Measurements from ENCODE around the gene GTF2A2.

DNA sequence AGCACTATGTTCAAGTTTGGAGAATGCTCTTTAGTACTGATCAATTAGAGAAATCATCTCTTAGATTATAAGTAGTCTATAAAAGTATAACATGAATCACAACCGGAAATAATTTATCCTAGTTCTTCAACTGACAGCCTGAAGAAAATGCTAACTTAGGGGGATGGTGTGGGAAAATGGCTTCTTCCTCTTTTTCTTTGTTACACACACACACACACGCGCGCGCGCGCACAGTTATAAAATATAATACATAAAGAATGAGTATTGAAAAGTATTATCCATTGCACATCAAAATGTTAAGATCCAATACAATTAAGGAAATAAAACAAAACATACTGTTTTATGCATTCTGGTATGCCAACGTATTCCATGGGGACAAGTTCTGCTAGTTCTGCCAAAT, 11.2 kb upstream of the GTF2A2 start:
- no peak for TF ChIP-seq GATA2 (IDR thresholded peaks at IDR 0.05; ENCODE audit: low read depth, low read length)
- TF ChIP-seq GATA3 (IDR thresholded peaks at IDR 0.05; ENCODE audit: low read depth, low read length): no peak
